NT2/D1 (cell line): Measurements from ENCODE around the gene CMBL.

Source experiments
- DNase-seq: peaks from one replicate; pipeline ENCODE4 v3.0.0-alpha.2; 2011; ENCODE audit warnings: low read depth, low spot score
- H3K27me3 ChIP-seq: 2 replicates; pipeline ENCODE4 v1.6.0; 2011; ENCODE audit warnings: mild to moderate bottlenecking; ENCODE audit not compliant: insufficient read length, insufficient read depth
- H3K36me3 ChIP-seq: 2 replicates; pipeline ENCODE4 v1.6.1; 2011; ENCODE audit warnings: mild to moderate bottlenecking, low read length, mixed read lengths; ENCODE audit not compliant: insufficient read depth, insufficient read length
- H3K4me1 ChIP-seq: 2 replicates; pipeline ENCODE4 v1.5.1; 2011; ENCODE audit not compliant: insufficient read depth, insufficient read length
- H3K4me3 ChIP-seq: 2 replicates; pipeline ENCODE4 v1.5.1; 2011; ENCODE audit warnings: low read depth; ENCODE audit not compliant: insufficient read length
- H3K9ac ChIP-seq: 2 replicates; pipeline ENCODE4 v1.6.0; 2011; ENCODE audit warnings: low read depth; ENCODE audit not compliant: insufficient read length
- H3K9me3 ChIP-seq: 2 replicates; pipeline ENCODE4 v1.5.1; 2011; ENCODE audit warnings: mild to moderate bottlenecking, low read length; ENCODE audit not compliant: insufficient read depth
- SUZ12 ChIP-seq: IDR thresholded peaks from 2 replicates; pipeline ENCODE4 v1.6.1; 2011; ENCODE audit not compliant: insufficient read length, insufficient read depth; ENCODE audit errors: extremely low read depth
- YY1 ChIP-seq: IDR thresholded peaks from 2 replicates; pipeline ENCODE4 v1.6.1; 2011; ENCODE audit not compliant: insufficient read length, insufficient read depth
- ZNF274 ChIP-seq: IDR thresholded peaks from 2 replicates; pipeline ENCODE4 v1.6.1; 2011; ENCODE audit warnings: mild to moderate bottlenecking, low read depth, low read length

CMBL gene

DNA sequence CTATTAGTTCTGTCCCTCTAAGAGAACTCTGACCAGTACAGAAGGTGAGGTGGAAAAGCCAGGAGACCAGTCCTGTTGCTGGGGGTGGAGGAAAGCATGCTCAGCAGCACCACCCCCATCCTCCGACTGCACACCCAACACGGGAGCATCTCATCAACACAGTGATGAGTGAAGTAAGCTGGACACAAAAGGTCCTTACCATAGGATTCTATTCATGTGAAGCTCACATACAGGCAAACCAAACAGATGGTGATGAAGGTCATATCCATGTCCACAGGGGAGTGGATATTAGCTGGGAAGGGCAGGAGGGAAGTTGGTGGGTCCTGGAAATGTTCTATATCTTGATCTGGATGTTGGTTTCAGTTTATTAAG is 31.0 kb upstream of the CMBL start:
- no peaks in the 10 kb centered on the region for H3K9me3 ChIP-seq
- no peaks in the 10 kb centered on the region for H3K36me3 ChIP-seq
- H3K9ac ChIP-seq = no peak overlapping the region
- peaks cover 23% of the 10 kb centered on the region for H3K27me3 ChIP-seq
- no peaks in the 10 kb centered on the region for H3K4me1 ChIP-seq
- no peak for DNase-seq
- H3K4me3 ChIP-seq = no peak overlapping the region
- TF ChIP-seq ZNF274 (no peak), YY1 (no peak), SUZ12 (no peak)

DNA sequence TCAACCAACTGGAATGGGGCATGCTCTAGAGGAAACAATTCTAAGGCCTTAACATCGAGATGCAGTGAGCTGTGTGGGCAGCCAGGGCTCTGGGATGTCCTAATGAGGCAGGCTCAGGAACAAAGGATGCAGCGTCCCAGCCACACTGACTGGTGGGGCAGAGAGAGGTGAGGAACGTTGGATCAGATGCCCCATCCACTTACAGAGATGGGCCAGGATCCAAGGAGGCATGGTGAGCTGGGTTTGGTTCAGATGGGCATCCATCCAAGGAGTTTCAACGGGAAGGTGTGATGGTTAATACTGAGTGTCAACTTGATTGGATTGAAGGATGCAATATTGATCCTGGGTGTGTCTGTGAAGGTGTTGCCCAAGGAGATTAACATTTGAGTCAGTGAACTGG is 30.3 kb upstream of the CMBL start:
- DNase-seq = no peak
- no peaks in the 10 kb centered on the region for H3K4me1 ChIP-seq

DNA sequence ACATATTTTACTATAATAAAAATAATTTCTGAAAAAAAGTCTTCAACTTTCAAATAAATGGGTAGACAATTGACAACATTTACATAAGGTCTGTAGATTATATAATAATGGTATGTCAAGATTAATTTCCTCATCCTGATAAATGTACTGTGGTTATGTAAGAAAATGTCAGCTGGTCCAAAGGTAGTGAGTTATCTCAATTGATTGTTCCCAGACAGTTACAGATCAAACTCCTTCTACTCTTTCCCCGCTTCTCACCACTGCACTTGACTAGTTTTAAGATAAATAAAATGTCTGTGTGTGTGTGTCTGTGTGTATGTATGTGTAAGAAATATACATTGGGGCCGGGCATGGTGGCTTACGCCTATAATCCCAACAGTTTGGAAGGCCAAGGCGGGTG is 29.4 kb upstream of the CMBL start:
- no peak for DNase-seq
- no peak for TF ChIP-seq ZNF274
- no peak for TF ChIP-seq SUZ12
- TF ChIP-seq YY1 = no peak
- Histone ChIP-seq H3K4me1 (no peaks in the 10 kb centered on the region), H3K36me3 (no peaks in the 10 kb centered on the region), H3K9ac (no peak overlapping the region), H3K9me3 (no peaks in the 10 kb centered on the region), H3K27me3 (peaks cover 38% of the 10 kb centered on the region), H3K4me3 (no peak overlapping the region)

More for the DNA sequence above, 30.3 kb upstream of the CMBL start:
- Histone ChIP-seq H3K9ac (no peak overlapping the region), H3K9me3 (no peaks in the 10 kb centered on the region), H3K27me3 (peaks cover 30% of the 10 kb centered on the region), H3K36me3 (no peaks in the 10 kb centered on the region), H3K4me3 (no peak overlapping the region)
- TF ChIP-seq ZNF274 (no peak), SUZ12 (no peak), YY1 (no peak)

DNA sequence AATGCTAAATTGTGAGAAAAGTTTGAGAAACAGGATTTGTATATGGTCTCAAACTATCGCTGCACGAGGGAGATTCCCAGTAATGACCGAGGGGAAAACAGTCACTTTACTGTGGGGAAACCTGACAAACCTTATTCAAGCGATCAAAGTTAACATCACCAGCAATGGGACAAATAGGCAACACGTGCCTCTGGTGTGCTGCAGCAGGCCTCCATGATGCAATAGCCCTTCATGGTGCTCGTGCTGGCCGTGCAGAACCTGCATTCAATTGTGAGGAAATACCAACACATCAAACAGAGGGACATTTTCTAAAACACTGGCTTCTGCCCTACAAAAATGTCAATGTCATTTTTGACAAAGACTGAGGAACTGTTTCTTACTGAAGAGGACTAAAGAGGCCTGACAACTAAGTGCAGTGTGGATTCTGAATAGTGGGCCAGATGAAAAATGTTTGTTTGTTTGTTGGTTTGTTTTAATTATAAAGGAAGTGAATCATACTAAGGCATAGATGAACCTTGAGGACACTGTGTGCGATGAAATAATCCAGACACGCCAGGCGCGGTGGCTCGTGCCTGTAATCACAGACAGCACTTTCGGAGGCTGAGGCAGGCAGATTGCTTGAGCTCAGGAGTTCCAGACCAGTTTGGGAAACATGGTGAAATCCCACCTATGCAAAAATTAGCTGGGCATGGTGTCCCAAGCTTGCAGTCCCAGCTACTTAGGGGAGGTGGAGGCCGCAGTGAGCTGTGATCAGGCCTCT is 28.2 kb upstream of the CMBL start:
- peaks cover 51% of the 10 kb centered on the region for H3K27me3 ChIP-seq
- TF ChIP-seq SUZ12 = no peak
- no peak for TF ChIP-seq ZNF274
- TF ChIP-seq YY1 = no peak
- H3K4me3 ChIP-seq = no peak overlapping the region

DNA sequence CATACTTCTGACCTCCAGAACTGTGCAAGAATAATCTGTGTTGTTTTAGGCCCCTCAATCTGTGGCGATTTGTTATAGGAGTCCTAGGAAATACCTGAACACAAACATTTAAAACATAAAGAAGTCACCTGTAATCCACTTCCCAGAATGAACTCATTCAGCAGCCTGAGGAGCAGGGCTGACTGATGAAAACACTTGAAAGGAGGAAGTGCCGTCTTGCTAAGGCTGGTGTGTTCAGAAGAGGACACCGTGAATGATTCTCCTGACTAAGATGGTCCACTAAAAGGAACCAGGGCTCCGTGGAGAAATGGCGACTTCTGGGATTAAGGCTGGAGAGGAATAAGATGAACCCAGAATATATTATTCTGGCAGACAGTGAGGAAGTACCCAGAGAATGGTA is 27.1 kb upstream of the CMBL start:
- Histone ChIP-seq H3K27me3 (peaks cover 61% of the 10 kb centered on the region), H3K4me1 (no peaks in the 10 kb centered on the region), H3K9ac (peak overlapping the region; percentile 0), H3K9me3 (no peaks in the 10 kb centered on the region), H3K4me3 (no peak overlapping the region), H3K36me3 (no peaks in the 10 kb centered on the region)
- no peak for DNase-seq
- TF ChIP-seq YY1 (no peak), SUZ12 (no peak), ZNF274 (no peak)

More for the DNA sequence above, 28.2 kb upstream of the CMBL start:
- no peaks in the 10 kb centered on the region for H3K4me1 ChIP-seq
- H3K9ac ChIP-seq = no peak overlapping the region
- DNase-seq = no peak
- no peaks in the 10 kb centered on the region for H3K36me3 ChIP-seq
- H3K9me3 ChIP-seq = no peaks in the 10 kb centered on the region

DNA sequence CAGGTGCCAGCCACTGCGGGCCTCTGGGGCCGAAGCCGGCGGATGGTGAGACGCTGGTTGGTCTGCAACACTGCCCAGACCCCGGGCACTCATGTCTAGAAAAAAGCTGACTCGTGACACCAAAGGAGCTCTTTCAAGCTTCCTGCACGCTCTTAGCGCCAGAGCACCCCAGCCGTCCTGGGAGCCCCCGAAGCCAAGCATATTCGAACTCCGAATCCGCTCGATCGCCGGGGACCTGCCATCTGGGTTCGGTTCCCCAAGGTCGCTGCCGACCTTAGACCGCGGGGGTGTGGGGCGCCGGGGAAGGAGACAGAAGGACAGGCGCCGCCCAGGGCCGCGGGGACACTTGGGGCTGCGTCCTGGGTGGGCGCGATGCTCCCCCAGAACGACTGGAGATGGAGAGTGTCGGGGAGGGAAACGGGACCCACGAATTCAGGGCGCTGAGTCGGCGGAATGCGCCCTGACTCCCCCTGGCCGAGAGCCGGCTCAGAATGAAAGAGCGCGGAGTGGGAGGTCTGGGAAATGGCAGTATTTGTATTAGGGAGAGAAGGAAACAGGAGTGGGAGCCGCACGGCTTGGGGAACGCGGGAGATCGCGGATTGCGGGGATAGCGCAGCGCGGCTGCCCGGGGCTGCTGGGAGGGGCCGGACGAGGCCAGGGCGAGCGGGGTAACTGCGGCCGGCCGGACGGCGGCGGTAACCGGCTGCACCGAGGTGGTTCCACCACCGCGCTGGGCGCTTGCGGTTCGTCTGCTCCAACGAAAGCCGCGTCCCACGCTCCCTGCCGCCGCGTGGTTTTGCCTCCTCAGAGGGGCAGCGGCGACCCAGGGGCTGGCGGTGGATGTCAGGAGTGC is 25.7 kb upstream of the CMBL start:
- H3K9ac ChIP-seq = peak overlapping the region; percentile 75
- H3K27me3 ChIP-seq = peaks cover 64% of the 10 kb centered on the region
- no peaks in the 10 kb centered on the region for H3K36me3 ChIP-seq
- no peaks in the 10 kb centered on the region for H3K4me1 ChIP-seq
- DNase-seq = no peak
- H3K4me3 ChIP-seq = peak overlapping the region; percentile 61
- TF ChIP-seq YY1 (no peak), SUZ12 (no peak)
- H3K9me3 ChIP-seq = no peaks in the 10 kb centered on the region

DNA sequence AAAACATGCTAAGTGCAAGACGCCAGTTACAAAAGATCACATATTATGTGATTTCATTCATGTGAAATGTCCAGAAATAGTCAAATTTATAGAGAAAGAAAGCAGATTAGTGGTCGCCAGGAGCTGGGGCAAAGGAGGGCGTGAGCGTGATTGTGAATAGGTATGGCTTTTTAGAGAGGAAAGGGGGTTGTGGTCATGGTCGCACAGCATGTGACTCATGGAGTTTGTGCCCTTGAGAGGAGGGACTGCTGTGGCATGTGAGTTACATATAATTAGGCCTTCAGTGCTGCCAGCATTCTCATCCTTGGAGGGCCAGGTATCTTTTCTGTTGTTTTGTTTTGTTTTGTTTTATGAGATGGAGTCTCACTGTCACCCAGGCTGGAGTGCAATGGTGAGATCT is 24.6 kb upstream of the CMBL start:
- peaks cover 64% of the 10 kb centered on the region for H3K27me3 ChIP-seq
- H3K36me3 ChIP-seq = no peaks in the 10 kb centered on the region
- no peak overlapping the region for H3K4me3 ChIP-seq
- H3K9ac ChIP-seq = no peak overlapping the region
- H3K9me3 ChIP-seq = no peaks in the 10 kb centered on the region
- no peak for TF ChIP-seq YY1
- no peak for TF ChIP-seq ZNF274
- no peak for TF ChIP-seq SUZ12
- no peak for DNase-seq
- no peaks in the 10 kb centered on the region for H3K4me1 ChIP-seq
